ENCODE measurements around the gene ABI3.

The ABI3 gene

GRCh38 chr17:49239963-49240362 is 29.5 kb downstream of the ABI3 start:
- Histone ChIP-seq H3K9me2 (replicated peaks; ENCODE audit: insufficient read depth, low read length) (no peaks in the 10 kb centered on the region), H3K9ac (ENCODE audit: low read length) (no peak overlapping the region), H3F3A (ENCODE audit: insufficient read depth) (no peaks in the 10 kb centered on the region), H3K27ac (ENCODE audit: low read depth, low read length) (no peak overlapping the region), H3K9me3 (ENCODE audit: insufficient read depth, low read length) (no peaks in the 10 kb centered on the region), H3K79me2 (ENCODE audit: insufficient read depth, low read length) (no peaks in the 10 kb centered on the region), H2AFZ (ENCODE audit: low read depth, low read length, severe bottlenecking) (no peak overlapping the region), H3K4me3 (ENCODE audit: insufficient read depth, low read length, poor library complexity, severe bottlenecking) (no peak overlapping the region), H4K20me1 (ENCODE audit: low read depth, low read length) (no peaks in the 10 kb centered on the region), H3K27me3 (ENCODE audit: low read length) (no peaks in the 10 kb centered on the region), H3K4me2 (ENCODE audit: low read depth, low read length, poor library complexity, severe bottlenecking) (no peak overlapping the region), H3K36me3 (ENCODE audit: low read length) (no peaks in the 10 kb centered on the region)
- no peak for TF ChIP-seq CTCF (IDR thresholded peaks at IDR 0.05; ENCODE audit: insufficient read depth, low read length, poor library complexity, severe bottlenecking)
- TF ChIP-seq EZH2phosphoT487 (conservative IDR thresholded peaks at IDR 0.05; ENCODE audit: low read length) = no peak

- Histone ChIP-seq H3K79me2 (ENCODE audit: insufficient read depth, low read length) (no peaks in the 10 kb centered on the region), H3K9ac (ENCODE audit: low read length) (no peak overlapping the region), H3K9me2 (replicated peaks; ENCODE audit: insufficient read depth, low read length) (no peaks in the 10 kb centered on the region), H3F3A (ENCODE audit: insufficient read depth) (no peaks in the 10 kb centered on the region), H3K27ac (ENCODE audit: low read depth, low read length) (no peak overlapping the region), H4K20me1 (ENCODE audit: low read depth, low read length) (no peaks in the 10 kb centered on the region), H3K4me2 (ENCODE audit: low read depth, low read length, poor library complexity, severe bottlenecking) (no peak overlapping the region), H3K36me3 (ENCODE audit: low read length) (no peaks in the 10 kb centered on the region), H3K27me3 (ENCODE audit: low read length) (no peaks in the 10 kb centered on the region), H2AFZ (ENCODE audit: low read depth, low read length, severe bottlenecking) (no peak overlapping the region), H3K9me3 (ENCODE audit: insufficient read depth, low read length) (no peaks in the 10 kb centered on the region), H3K4me3 (ENCODE audit: insufficient read depth, low read length, poor library complexity, severe bottlenecking) (no peak overlapping the region)
- no peak for TF ChIP-seq CTCF (IDR thresholded peaks at IDR 0.05; ENCODE audit: insufficient read depth, low read length, poor library complexity, severe bottlenecking)
- TF ChIP-seq EZH2phosphoT487 (conservative IDR thresholded peaks at IDR 0.05; ENCODE audit: low read length) = no peak
Observed at GRCh38 chr17:49240619-49241018, 30.1 kb downstream of the ABI3 start.

DNA sequence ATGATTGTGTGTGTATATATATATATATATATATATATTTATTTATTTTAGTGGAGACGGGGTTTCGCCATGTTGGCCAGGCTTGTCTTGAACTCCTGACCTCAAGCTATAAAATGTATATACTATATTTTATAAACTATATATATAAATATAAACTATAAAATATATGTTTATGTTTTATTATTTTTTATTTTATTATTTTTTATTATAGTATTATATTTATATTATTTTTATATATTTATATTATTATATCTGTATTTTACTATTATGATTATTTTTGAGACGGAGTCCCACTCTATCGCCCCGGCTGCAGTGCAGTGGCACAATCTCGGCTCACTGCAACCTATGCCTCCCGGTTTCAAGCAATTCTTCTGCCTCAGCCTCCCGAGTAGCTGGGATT is 30.5 kb downstream of the ABI3 start:
- H3K9me2 ChIP-seq (replicated peaks; ENCODE audit: insufficient read depth, low read length) = no peaks in the 10 kb centered on the region
- H4K20me1 ChIP-seq (ENCODE audit: low read depth, low read length) = no peaks in the 10 kb centered on the region
- H3K9me3 ChIP-seq (ENCODE audit: insufficient read depth, low read length) = no peaks in the 10 kb centered on the region
- no peaks in the 10 kb centered on the region for H3K27me3 ChIP-seq (ENCODE audit: low read length)
- no peaks in the 10 kb centered on the region for H3K79me2 ChIP-seq (ENCODE audit: insufficient read depth, low read length)
- H3K4me3 ChIP-seq (ENCODE audit: insufficient read depth, low read length, poor library complexity, severe bottlenecking) = no peak overlapping the region
- H3K27ac ChIP-seq (ENCODE audit: low read depth, low read length) = no peak overlapping the region
- H3K4me2 ChIP-seq (ENCODE audit: low read depth, low read length, poor library complexity, severe bottlenecking) = no peak overlapping the region
- no peaks in the 10 kb centered on the region for H3F3A ChIP-seq (ENCODE audit: insufficient read depth)
- TF ChIP-seq CTCF (IDR thresholded peaks at IDR 0.05; ENCODE audit: insufficient read depth, low read length, poor library complexity, severe bottlenecking) (no peak), EZH2phosphoT487 (conservative IDR thresholded peaks at IDR 0.05; ENCODE audit: low read length) (no peak)
- H2AFZ ChIP-seq (ENCODE audit: low read depth, low read length, severe bottlenecking) = no peak overlapping the region
- H3K36me3 ChIP-seq (ENCODE audit: low read length) = no peaks in the 10 kb centered on the region
- H3K9ac ChIP-seq (ENCODE audit: low read length) = no peak overlapping the region

Data from SU-DHL-6 (cell line).